ENCODE measurements around the gene B4GALT1. TPM values are rescaled to one million over a fixed set of nuclear protein-coding genes. Genes with fewer than 3 reads are reported as not detected.

Gene B4GALT1
- total and polyA plus RNA-seq, 2 of the 8 experiments (the other 6 are each of a cell fraction or from before 2014, with no cell fraction given): 12.8 to 18.2 TPM

DNA sequence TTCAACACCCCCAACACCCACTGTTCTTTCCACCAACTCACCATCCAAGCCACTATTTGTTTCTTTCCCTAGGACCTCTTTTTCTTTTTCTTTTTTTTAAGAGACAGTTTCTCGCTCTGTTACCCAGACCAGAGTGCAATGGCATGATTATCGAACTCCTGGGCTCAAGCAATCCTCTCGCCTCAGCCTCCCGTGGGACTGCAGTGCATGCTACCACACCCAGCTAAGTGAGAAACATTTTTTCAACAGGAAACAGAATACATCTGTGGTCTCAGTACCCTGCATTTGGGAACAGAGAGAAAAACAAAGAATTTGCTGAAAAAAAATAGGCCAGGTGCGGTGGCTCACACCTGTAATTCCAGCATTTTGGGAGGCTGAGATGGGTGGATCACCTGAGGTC is 24.6 kb downstream of the B4GALT1 start:
- Histone ChIP-seq H3K14ac (ENCODE audit: insufficient read length) (no peak overlapping the region), H3K27ac (ENCODE audit: low read depth, low read length) (no peak overlapping the region), H3K23ac (ENCODE audit: insufficient read length) (no peak overlapping the region), H3K27me3 (replicated peaks in 1 of 4; ENCODE audit: control insufficient read depth in 3 of 4, extremely low read depth in 1 of 4, insufficient read depth in 3 of 4, low read length in 3 of 4) (no peaks in the 10 kb centered on the region), H2BK12ac (ENCODE audit: low read depth, low read length) (no peak overlapping the region), H3K18ac (ENCODE audit: extremely low read depth, low read length) (no peak overlapping the region), H3K4me2 (ENCODE audit: insufficient read depth in 1 of 2, low read depth in 2 of 2, low read length in 2 of 2) (no peak overlapping the region), H3K9me3 (ENCODE audit: insufficient read depth in 2 of 2, low read depth in 1 of 2, low read length in 1 of 2) (no peaks in the 10 kb centered on the region), H2BK20ac (ENCODE audit: low read length) (no peak overlapping the region), H3K4me1 (replicated peaks in 1 of 4; ENCODE audit: control insufficient read depth in 3 of 4, insufficient read depth in 4 of 4, low read length in 3 of 4) (peaks cover 0 to 5% (median 1%) of the 10 kb centered on the region in 4 experiments; a peak in 5 of 7 replicates), H2AFZ (ENCODE audit: low read length) (no peak overlapping the region), H4K91ac (replicated peaks; ENCODE audit: insufficient read length, low read length) (no peak overlapping the region), H3K36me3 (ENCODE audit: control insufficient read depth in 2 of 4, insufficient read depth in 4 of 4, low read length in 3 of 4) (no peaks in the 10 kb centered on the region), H4K20me1 (replicated peaks in 1 of 2; ENCODE audit: control insufficient read depth in 1 of 2, insufficient read depth in 2 of 2, low read length in 2 of 2) (peaks cover 0 to 2% of the 10 kb centered on the region in 2 experiments), H3K4ac (replicated peaks; ENCODE audit: insufficient read length, low read depth, low read length) (no peak overlapping the region), H2BK120ac (replicated peaks; ENCODE audit: low read depth, low read length) (no peak overlapping the region), H3K79me1 (ENCODE audit: low read depth, low read length) (no peaks in the 10 kb centered on the region; the same call in 1 of the 2 replicates), H3K23me2 (ENCODE audit: low read depth, low read length) (no peaks in the 10 kb centered on the region), H3K56ac (replicated peaks; ENCODE audit: insufficient read length, low read depth, low read length) (no peak overlapping the region), H3K9ac (replicated peaks in 1 of 4; ENCODE audit: extremely low read depth in 1 of 4, low read depth in 3 of 4, low read length in 3 of 4) (no peak overlapping the region), H4K8ac (ENCODE audit: extremely low read depth, insufficient read depth, low read length) (no peak overlapping the region), H3K79me2 (ENCODE audit: control insufficient read depth in 1 of 2, insufficient read depth in 2 of 2, low read length in 2 of 2) (no peaks in the 10 kb centered on the region; a peak in 1 of 4 replicates), H2BK15ac (ENCODE audit: low read length) (no peak overlapping the region), H4K5ac (ENCODE audit: insufficient read length, low read depth, low read length) (no peak overlapping the region), H3K4me3 (ENCODE audit: extremely low read depth in 1 of 4, insufficient read depth in 2 of 4, low read depth in 3 of 4, low read length in 4 of 4) (no peak overlapping the region), H2BK5ac (ENCODE audit: low read depth, low read length) (no peak overlapping the region), H2AK5ac (ENCODE audit: low read depth, low read length) (no peak overlapping the region)
- ChIA-PET CTCF (ENCODE audit: partially characterized antibody) (interaction anchor here (1.9 kb wide), 1 partner anchor 17 kb away, joined by 5 read pairs; no protein-coding TSS in a partner anchor), POLR2A (ENCODE audit: partially characterized antibody) (interaction anchor here (1.4 kb wide), 1 partner anchor 9 kb away, joined by 6 read pairs; no protein-coding TSS in a partner anchor)
- DNase-seq (ENCODE audit: low read depth in 1 of 2, low spot score in 2 of 2): no peak
- FAIRE-seq: no peak
- no peak for TF ChIP-seq NRF1 (IDR thresholded peaks at IDR 0.05; ENCODE audit: low read depth, low read length)
- TF ChIP-seq SRF (IDR thresholded peaks at IDR 0.05; ENCODE audit: low read depth, low read length): no peak
- TF ChIP-seq, protein P1, sequence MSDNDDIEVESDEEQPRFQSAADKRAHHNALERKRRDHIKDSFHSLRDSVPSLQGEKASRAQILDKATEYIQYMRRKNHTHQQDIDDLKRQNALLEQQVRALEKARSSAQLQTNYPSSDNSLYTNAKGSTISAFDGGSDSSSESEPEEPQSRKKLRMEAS (IDR thresholded peaks at IDR 0.05): no peak
- no peak for TF ChIP-seq SP1 (IDR thresholded peaks at IDR 0.05; ENCODE audit: low read depth, low read length)
- TF ChIP-seq ZNF274 (IDR thresholded peaks at IDR 0.05; ENCODE audit: borderline replicate concordance, extremely low read depth, low read length): no peak
- no peak for TF ChIP-seq CBX8 (IDR thresholded peaks at IDR 0.05; ENCODE audit: borderline replicate concordance, low read depth, low read length)
- TF ChIP-seq KDM4A (IDR thresholded peaks at IDR 0.05; ENCODE audit: low read depth, low read length, severe bottlenecking): no peak
- no peak for TF ChIP-seq TCF12 (IDR thresholded peaks at IDR 0.05; ENCODE audit: low read depth, low read length)
- no peak for TF ChIP-seq SIN3A (conservative IDR thresholded peaks at IDR 0.05 in 1 of 2, IDR thresholded peaks at IDR 0.05 in 1 of 2; ENCODE audit: low read depth in 1 of 2, low read length in 2 of 2)
- TF ChIP-seq TAF7 (optimal IDR thresholded peaks at IDR 0.05; ENCODE audit: borderline replicate concordance, low read depth, low read length): no peak
- TF ChIP-seq CBX5 (IDR thresholded peaks at IDR 0.05; ENCODE audit: low read depth, low read length): no peak
- WGBS, 2 experiments (ENCODE audit: extremely low coverage in 1 of 2, insufficient coverage in 1 of 2, insufficient read length in 1 of 2, insufficient replicate concordance in 2 of 2, low coverage in 1 of 2, low lambda C conversion rate in 2 of 2, missing lambda C conversion rate in 1 of 2): 90% methylated on average over 5 of the region's 5 CpGs; no CpG with 5 or more reads in 1 of the 2 experiments
